OCI-M2 (cell line): ENCODE measurements around the gene HDAC11.
"Not testable (repeated sequence)": the region's sequence is repeated elsewhere in the genome, so short reads cannot be mapped to it uniquely, and the experiment has no call there.

Experiments
- DNase-seq: peaks from one replicate; lab custom pipeline; 2025; ENCODE audit not compliant: unreplicated experiment; lab: John Stamatoyannopoulos, UW

The HDAC11 gene

GRCh38 chr3:13492976-13493866, 13.1 kb downstream of the HDAC11 start:
- DNase-seq, result no peak

DNA sequence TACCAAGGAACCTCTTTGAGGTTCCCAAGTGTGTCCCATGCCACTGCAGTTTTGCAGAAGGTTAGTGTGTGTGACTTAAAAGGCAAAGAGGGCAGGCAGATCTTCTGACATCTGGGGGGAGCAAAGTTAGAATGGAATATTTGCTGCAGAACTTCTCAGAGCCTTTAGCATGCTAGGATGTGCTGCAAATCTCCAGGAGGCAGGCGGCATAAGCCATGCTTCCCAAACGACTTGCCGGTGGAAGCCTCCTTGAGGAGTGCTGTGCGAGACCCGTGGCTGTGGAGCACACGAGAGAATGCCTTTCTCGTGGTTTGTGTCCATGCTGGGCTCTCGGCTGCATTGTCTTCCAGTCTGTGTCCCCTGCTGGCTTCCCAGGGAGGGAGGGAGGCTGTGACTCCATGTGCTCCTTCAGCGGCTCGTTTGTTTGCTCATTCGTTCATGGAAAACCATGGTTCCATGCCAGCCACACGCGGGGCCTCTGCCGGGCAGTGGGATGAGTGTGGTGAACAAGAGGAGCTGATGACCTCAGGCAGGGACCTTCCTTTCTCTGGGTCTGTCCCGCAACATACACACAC, 13.8 kb downstream of the HDAC11 start:
- DNase-seq, result no peak

DNA sequence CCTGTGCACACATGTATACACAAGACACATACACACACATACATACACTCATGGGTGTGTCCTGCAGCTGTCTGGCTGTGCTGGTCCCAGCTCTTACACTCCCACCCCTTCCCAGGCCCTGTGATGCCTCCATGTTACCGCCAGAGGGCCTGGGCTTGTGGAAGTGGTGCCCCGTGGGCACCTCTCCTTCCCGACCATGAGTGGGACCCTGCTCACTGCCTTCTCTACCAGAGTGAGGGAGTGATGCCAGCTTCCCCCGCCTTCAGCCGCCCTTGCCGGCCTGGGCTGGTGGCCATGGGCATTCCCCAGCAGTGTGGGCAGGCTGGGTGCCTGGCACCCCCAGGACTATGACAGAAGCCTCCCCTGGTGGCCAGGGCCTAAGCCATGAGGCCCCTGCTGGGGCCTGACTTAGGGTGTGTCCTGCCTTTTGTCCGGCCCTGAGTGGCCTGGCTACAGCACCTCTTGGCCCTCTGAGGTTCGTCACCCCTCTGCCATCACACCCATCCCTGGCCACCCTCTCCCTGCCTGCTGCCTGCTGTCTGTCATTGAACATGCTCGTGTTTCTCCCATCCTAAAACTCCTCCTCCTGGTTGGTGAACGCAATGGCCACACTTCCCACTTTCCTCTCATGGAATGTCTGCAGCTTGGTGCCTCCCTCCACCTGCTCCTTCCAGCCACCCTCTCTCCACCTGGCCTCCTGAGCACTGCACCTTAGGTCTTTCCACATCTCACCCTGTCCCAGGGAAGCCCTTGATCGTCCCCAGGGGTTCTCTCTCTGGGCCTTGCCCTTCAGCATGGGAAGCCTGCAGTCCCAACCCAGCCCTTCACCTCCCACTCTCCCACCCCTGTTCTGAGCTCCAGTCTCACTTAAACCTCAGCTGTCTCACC, 14.6 kb downstream of the HDAC11 start:
- no peak for DNase-seq

GRCh38 chr3:13495351-13495813, 15.3 kb downstream of the HDAC11 start:
- DNase-seq, result no peak

- no peak for DNase-seq
Observed at GRCh38 chr3:13495921-13496723, 16.0 kb downstream of the HDAC11 start.

DNA sequence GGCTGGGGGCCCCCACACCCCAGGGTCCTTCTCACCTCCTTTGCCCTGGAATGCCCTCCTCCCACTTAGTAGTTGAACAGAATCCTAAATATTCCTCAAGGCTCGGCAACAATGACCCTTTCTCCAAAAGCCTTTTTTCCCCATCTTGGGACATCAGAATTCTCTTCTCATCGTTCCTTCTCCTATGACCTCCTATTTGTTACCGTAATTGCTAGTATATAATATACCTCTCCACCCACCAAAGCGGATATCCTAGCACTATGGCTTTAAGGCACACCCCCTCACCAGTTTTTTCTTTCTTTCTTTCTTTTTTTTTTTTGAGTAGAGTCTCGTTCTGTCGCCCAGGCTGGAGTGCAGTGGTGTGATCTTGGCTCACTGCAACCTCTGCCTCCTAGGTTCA, 16.8 kb downstream of the HDAC11 start:
- no peak for DNase-seq

DNA sequence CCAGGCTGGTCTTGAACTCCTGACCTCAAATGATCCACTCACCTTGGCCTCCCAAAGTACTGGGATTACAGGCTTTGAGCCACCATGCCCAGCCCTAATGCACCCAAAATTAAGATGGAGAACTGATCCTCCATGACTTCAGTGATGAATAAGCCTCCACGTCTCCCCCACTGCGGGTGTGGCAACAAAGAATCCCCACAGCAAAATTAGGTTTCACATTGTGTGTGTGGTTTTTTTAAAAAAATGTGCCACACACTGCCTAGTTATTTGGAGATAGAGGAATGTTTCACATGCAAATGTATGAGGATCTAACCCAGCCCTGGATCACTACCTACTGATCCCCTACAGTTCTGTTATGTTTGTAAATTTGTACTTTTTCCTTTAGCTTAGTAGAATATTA, 17.3 kb downstream of the HDAC11 start:
- DNase-seq, result no peak

GRCh38 chr3:13498354-13499060, 18.4 kb downstream of the HDAC11 start:
- no peak for DNase-seq

DNA sequence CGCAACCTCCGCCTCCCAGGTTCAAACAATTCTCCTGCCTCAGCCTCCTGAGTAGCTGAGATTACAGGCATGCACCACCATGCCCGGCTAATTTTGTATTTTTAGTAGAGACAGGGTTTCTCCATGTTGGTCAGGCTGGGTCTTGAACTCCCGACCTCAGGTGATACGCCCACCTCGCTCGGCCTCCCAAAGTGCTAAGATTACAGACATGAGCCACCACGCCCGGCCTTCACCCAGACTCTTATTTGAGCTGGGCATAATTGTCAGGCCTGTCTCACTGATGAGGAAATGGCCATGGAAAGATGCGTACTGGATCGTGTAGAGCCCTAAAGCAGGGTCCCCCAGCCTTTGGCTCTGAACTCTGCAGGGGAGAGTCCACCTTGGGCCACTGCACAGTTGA, 19.1 kb downstream of the HDAC11 start:
- DNase-seq, result not testable (repeated sequence)

DNA sequence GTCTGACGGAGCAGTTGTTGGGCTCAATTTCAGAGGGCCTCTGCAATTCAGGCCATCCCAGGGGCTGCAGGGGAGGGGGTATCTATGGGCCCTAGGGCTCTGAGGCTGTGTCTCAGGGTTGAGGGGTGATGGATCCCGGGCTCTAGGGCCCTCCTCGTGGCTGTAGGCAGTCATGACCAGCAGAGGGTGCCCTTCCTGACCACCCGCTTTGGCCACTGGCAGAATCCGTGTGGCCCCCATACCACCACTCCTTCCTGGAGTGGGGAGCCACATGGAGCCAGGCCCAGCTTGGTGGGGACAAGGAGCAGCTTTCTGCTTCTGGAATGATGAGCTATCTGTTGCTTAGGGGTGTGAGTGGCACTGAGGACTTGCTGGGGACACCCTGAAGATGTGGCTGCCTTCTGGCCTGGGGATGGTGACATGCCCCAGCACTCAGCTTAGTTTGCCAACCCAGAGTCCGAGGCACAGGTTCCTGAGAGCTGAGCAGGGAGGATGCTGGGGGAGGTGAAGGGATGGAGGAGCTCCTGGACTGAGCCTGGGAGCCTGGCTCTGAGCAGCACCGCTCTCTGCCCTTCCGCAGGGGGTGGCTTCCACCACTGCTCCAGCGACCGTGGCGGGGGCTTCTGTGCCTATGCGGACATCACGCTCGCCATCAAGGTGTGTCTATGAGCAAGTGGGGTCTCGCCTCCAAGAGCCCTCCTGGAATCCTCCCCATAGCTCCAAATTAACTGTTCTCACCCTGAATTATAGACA, 20.2 kb downstream of the HDAC11 start:
- no peak for DNase-seq

DNA sequence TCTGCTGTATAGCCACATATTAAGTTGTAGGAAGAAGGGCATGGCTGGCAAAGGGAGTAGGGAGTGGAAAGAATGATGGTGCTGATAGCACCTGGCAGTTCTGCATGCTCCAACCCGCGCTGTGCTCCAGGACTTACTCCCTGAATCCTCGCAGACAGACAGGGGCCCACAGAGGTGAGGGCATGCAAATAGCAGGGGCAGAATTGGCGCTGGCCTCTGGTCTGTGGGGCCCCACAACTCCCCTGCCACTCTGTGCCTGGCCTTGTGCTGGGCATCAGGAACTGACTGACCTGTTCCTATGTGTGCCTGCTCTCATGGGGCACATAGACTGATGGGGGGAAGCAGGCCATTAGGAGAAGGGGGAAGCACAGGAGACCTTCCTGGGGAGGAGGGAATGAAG, 20.9 kb downstream of the HDAC11 start:
- no peak for DNase-seq

DNA sequence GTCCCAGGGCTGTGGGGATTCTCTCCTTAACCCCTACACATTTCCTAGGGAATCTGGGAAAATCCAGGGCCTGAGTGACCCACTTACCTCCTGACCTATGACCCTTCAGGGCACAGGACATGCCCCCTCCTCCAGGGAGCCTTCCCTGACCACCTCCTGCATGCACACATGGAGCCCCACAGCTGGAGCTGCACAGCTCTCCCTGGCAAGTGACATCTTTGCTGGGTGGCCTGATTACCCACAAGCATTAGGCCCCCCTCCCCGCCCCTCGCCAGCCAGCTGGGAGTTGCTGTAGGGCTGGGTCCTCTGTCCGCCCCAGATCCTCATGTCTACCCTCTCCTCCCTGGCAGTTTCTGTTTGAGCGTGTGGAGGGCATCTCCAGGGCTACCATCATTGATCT, 21.4 kb downstream of the HDAC11 start:
- no peak for DNase-seq

GRCh38 chr3:13501958-13502790, 22.1 kb downstream of the HDAC11 start:
- DNase-seq, result no peak

DNA sequence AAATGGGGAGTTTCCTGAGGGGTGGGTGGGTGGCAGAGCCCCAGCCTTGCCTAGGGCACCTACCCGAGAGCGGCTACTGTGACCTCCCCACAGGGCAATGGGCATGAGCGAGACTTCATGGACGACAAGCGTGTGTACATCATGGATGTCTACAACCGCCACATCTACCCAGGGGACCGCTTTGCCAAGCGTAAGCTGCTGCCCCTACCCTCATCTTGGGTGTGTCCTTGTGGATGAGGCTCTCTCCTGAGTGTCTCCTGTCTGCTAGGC, 22.6 kb downstream of the HDAC11 start:
- DNase-seq, result no peak

DNA sequence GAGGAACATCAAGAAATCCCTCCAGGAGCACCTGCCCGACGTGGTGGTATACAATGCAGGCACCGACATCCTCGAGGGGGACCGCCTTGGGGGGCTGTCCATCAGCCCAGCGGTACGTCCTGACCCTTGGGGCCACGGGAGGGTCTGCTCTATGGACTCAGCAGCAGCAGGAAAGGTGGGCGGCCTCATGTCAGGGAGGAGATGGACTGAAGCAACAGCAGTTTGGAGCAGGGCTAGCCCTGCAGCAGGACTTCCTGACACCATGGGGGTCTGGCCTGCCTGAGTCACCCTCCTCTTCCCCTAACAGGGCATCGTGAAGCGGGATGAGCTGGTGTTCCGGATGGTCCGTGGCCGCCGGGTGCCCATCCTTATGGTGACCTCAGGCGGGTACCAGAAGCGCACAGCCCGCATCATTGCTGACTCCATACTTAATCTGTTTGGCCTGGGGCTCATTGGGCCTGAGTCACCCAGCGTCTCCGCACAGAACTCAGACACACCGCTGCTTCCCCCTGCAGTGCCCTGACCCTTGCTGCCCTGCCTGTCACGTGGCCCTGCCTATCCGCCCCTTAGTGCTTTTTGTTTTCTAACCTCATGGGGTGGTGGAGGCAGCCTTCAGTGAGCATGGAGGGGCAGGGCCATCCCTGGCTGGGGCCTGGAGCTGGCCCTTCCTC, 24.2 kb downstream of the HDAC11 start:
- no peak for DNase-seq

DNA sequence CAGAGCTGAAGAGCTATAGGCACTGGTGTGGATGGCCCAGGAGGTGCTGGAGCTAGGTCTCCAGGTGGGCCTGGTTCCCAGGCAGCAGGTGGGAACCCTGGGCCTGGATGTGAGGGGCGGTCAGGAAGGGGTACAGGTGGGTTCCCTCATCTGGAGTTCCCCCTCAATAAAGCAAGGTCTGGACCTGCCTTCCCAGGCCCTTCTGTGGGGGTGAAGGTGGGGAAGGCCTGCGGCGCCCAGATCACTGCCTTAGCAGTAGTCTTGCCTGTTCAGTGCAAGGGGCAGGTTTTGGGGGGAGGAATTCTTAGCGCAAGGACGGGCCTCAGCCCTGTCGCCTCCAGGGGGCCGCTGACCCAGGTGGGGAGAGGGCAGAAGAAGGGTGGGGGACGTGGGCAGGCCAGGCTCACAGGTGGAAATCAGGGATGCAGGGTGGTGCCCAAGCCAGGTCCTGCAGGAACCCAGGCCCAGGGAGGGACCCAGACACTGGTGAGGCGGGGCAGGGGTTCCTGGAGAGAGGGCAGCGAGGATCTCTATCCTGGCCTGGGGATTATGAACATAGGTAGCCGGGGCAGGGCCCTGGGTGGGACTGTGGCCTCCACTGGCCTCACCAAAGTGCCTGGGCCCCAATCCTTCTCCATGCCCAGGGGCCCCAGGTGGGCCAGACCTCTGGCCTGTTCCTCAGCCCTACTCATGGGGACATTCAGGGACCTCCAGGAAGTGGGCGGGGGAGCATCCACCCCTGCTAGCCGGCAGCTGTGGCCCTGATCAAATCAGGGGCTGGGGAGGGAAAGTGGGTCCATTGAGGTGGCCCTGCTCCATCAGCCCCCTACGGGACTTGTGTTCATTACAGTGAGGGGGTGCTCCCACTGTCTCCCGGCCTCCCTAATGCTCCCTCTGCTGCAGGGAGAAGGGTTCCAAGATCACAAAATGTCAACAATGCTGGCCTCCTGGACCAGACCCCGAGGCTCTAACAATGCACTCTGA, 25.3 kb downstream of the HDAC11 start:
- no peak for DNase-seq

- DNase-seq, result no peak
Observed at GRCh38 chr3:13506239-13506638, 26.1 kb downstream of the HDAC11 start.
